HG02884 (cell line): Measurements from ENCODE around the gene TEAD1.

Experiments
- ATAC-seq: cut with Tn5 transposase; IDR thresholded peaks from one replicate; pipeline ENCODE4 v1.9.1; 2021; ENCODE audit warnings: mild to moderate bottlenecking, moderate library complexity; ENCODE audit not compliant: unreplicated experiment

The TEAD1 gene

DNA sequence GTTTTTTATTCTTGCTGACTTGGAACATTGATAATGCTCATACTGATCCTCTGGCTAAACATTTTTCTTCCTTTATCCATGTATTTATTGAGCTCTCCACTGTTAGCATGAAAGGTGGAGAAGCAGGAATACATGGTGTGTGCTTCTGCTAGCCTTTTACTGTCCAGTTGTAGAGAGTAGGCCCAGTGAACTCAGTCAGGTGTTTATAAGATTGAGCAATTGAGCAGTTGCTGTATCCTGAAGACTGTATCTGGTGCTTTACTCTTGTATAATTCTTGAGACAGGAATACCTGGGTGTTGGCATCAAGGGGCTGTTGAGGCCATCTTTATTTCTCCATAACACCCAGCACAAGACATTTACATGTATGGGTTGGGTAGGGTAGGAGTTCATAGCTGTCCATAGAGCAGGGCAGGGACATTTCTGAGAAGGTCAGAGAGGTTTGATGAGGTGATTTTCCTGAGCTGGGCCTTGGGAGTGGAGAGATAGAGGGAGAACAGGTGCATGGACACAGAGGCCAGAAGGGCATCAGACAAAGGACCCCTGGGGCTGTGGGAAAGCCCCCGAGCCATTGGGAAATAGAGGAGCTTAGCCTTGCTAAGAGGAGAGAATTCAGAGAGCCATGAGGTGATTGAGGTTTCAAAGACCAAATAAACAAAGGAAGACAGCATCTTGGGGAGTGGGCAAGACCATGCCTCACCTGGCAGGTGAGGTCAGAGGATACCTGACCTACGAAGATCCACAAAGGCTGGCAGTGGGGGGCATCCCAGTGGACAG lies 155.5 kb downstream of the TEAD1 start:
- no peak for ATAC-seq

DNA sequence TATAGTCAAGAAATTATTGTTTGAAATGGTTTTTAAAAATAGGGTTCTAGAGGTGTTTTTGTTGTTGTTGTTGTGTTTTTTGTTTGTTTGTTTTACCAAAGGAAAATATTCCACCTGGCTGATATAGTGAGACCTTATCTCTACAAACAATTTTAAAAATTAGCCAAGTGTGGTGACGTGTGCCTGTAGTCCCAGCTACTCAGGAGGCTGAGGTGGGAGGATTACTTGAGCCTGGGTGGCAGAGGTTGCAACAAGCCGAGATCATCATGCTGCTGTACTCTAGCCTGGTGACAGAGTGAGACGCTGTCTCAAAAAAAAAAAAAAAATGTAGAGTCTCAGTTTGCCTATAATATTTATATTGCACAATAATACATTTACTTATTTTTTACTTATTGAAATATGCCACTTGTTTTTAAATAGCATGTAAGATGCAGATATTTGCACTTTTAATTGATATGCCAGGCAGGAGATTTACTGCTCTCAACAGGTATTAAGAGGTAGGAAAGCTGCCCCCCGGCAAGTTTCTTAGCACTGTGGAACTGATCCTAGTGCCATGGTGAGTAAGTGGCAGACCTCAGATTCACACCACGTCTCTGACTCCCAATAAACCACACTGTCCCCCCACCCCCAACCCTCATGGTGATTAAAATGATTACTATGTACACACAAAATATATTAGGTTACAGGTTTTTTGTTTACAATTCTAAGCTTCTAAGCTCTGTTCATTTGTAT lies 157.4 kb downstream of the TEAD1 start:
- ATAC-seq, result no peak

GRCh38 chr11:12832480-12833224 lies 158.4 kb downstream of the TEAD1 start:
- ATAC-seq, result no peak

DNA sequence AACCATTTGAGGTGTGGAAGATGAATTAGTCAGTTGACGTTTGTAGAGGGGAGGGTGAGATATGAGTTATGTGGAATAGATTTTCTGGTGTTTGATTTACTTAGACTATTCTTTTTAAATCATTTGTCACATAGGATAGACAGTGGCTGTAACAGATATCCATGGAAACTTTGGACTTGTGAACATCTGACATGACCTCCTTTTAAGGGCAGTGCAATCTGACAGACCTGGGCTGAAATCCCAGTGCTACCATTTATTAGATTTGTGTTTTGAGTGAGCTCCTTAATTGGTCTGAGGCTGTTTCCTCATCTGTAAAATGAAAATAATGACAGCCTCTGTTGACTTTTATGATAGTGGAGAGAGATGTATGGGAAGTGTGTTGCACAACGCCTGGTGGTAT lies 159.9 kb downstream of the TEAD1 start:
- no peak for ATAC-seq

DNA sequence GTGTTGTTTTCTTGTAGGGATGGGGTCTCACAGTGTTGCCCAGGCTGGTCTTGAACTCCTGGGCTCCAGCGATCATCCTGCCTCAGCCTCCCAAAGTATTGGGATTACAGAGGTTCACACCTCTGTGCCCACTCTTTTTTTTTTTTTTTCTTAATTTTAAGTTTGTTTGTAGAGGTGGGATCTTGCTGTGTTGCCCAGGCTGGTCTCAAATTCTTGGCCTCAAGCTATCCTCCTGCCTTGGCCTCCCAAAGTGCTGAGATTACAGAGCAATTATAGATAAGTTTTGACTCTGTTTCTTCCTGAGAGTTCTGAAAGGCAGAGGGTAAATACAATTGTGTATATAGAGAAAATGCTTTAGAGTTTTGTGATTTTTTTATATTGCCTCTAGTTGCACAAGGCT lies 160.4 kb downstream of the TEAD1 start:
- no peak for ATAC-seq

GRCh38 chr11:12835286-12835685 lies 161.1 kb downstream of the TEAD1 start:
- no peak for ATAC-seq

- no peak for ATAC-seq
Observed at GRCh38 chr11:12838463-12839123, 164.4 kb downstream of the TEAD1 start.

DNA sequence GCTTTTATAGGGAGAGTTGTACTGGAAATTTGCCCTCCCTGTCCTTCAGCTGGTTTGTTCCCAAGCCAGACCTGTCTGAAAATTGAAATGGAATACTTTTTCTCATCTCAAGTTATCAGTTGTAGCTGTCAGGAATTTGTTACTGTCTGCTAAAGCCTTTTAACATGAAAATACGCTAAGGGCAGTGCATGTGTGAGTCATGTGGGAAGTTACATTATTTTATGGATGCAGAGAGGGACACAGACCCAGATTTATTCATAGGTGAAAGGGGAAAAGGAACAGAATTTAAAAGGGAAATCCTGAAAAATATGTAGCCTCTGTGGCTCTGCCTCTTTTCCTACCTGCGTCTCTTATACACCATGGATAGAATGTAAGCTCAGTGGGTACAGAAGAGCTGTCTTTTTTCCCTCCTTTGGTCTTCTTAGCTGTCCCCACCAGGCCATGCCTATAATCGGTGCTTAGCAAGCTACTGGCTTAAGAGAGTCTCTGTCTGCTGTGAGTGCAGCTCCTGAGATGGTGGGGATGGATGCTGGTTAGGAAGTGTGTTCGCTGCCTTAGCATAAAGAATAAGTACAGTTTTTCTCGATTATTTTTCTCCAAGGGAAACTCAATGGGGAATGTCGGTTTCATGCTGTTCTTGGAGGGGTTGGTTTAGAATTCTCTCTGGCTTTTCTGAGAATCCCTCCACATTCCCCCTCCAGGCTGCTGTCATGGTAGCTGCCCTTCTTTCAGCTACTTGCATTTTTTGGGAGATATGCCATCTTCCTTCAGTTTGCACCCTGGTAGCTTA lies 166.8 kb downstream of the TEAD1 start:
- ATAC-seq, result no peak

DNA sequence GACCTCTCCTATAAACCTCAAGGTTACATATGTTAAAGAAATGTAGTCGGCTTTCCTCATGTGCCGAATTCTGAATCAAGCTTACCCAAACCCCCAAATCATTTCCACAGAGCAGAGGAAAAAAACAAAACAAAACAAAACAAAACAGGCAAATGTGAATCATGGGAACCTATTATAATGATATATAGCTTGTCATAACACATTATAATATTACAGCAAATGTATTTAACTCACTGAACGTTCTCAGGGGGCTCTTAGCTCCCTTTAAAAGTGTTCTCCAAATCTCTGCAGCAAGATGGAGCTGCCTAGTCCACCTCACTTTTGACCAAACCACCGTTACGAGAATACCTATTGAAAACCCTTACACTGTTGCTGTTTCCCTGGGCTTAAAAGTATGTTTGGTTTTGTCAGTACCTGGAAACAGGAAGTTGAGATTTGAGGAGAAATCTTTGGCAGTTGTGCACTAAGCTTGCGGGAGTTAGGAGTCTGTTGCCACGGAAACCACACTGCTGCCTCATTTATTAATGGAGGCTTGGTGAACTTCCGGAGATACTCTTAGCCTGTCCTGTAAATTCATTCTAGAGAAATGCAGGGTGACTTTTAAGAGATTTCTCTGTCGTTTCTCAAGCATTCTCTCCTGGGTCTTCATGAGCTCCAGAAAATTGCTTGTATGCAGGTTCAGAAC lies 167.9 kb downstream of the TEAD1 start:
- no peak for ATAC-seq

DNA sequence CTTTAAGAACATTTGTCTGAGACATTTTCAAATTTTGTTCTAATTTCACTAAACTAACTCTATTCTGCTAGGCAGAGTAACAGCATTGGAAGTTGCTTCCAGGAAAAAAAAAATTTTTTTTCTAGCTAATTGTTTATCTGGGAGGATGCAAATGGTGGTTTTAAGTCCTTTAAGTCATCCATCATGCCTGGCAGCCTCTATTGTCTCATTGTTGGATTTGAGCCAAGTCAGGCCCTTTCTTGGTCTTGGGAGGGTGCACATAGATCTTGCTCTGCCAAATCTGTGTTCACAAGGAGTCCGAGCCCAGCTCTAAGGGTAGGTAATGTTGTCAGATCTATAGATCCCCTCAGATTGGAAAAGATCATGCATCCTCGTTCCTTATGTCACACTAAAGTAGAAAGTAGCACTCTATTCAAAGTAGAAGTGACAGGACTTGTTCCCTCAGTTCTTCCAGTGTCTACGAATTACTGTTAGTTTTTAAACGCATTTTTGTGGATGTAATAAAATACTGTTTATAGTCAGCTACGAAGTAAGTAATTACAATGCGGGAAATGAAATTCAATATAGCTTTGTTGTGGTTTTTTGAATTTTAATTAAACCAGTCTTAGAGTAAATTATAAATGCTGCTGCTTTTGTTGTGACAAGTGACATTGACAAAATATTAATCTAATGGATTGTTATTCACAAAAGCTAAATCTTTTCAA lies 168.9 kb downstream of the TEAD1 start:
- ATAC-seq, result no peak

DNA sequence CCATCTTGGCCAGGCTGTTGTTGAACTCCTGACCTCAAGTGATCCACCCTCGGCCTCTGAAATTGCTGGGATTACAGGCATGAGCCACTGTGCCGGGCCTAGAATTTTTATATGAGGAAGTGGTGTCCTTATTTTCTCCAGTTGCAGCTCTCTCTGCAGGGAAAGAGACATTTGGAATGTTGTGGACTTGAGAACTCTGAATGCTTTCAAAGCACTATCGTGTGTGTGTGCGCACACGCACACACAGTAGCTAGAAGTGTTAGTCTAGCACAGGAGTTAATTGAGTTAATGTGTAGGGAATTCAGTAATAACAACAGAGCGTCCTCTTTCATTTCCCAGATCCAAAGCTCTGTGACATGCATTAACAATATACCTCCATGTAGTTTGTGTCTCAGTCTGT lies 170.9 kb downstream of the TEAD1 start:
- ATAC-seq, result no peak

- no peak for ATAC-seq
Observed at GRCh38 chr11:12845739-12846358, 171.6 kb downstream of the TEAD1 start.

DNA sequence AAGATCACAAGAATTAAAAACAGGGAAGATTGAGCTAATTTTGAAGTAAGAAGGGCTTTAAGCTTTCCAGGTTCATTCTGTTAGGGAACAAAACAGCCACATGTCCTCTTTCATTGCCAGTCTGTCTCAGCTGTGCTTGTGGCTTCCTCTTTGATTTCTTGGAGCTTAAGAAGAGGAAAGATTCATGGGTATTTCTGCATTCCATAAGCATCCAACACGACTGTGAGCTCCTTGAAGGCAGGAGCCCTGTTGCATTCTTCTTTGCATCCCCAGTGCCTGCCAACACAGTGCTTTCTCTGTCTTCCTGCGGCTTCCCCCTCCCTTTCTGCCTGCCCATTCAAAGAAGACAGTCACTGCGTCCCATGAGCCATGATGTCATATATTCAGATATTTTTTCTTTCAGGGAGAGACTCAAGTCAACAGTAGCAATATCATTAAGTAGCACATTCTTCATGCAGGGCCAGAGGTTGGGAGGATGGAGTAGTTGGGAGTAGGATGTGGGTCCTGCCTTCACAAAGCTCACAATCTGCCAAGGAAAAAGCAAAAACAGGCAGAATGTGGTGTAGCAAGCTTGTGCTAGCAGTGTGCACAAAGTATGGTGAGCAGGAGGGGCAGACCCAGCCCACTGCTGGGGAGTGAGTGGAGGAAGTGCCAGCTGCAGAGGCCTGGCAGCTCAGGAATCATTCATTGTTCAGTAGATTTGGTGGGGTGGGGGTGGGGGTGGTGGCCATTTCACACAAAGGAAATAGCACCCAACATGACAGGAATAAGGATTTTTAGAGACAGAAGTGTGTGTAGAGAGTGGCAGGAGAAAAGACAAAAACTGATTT lies 172.8 kb downstream of the TEAD1 start:
- ATAC-seq, result no peak

- ATAC-seq, result no peak
Observed at GRCh38 chr11:12848413-12848812, 174.2 kb downstream of the TEAD1 start.

- ATAC-seq, result no peak
Observed at GRCh38 chr11:12853325-12853651, 179.1 kb downstream of the TEAD1 start.

- no peak for ATAC-seq
Observed at GRCh38 chr11:12853652-12854296, 179.6 kb downstream of the TEAD1 start.

DNA sequence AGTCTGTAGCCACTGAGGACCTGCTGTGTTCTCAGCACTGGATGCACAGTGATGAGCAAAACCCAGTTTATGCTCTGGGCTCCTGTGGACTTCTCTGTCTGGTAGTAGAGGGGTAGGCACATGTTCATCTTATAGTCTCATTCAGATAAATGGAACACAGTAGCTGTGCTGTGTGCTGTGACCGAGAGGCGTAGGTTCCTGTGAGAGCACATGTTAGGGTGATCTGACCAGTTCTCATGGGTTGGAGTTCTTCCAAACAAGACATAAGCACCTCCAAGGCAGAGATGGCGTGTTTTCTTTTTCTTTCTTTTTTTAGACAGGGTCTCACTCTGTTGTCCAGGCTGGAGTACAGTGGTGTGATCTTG lies 180.1 kb downstream of the TEAD1 start:
- ATAC-seq, result no peak

DNA sequence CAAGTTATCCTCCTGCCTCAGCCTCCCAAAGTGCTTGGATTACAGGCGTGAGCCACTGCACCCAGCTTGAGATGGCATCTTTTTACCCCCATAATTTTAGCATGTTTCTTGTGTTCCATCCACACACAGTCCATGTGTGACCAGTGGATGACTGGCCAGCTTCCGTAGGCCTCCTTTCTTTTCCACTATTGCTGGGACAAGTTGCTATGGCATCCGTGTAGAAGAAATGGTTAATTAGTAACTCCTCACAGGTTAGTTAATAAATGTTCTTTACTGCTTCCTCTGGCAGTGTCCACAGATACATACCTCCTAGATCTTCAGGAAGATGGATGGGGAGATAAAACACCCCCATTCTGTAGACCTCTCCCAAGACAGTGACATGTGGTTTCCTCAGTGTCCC lies 180.6 kb downstream of the TEAD1 start:
- ATAC-seq, result no peak
